Measurements from ENCODE around the gene ZNF346. TPM values are rescaled to one million over a fixed set of nuclear protein-coding genes. Genes with fewer than 3 reads are reported as not detected.

Gene ZNF346
- total and polyA plus RNA-seq, 2 donors from 2014 or later = 9.5 to 19.2 TPM

DNA sequence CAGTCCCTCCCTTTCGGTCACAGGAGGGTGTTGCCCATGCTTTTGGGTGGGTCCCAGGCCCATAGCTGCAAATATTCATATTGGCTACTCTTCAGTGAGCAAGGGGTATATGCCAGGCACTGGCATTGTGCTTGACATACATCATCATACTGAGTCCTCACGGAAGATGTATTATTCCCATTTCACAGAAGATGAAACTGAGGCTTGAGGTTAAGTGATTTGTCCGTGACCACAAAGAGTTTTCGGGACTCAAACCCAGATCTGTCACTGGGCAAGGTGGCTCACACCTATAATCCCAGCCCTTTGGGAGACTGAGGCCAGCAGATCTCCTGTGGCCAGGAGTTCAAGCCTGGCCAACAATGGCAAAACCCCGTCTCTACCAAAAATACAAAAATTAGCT, 57.8 kb downstream of the ZNF346 start:
- no peak for FAIRE-seq
- no peak for DNase-seq
- no peaks in the 10 kb centered on the region for H3K36me3 ChIP-seq (ENCODE audit: control insufficient read depth in 2 of 3, insufficient read depth in 3 of 3, low read length in 3 of 3)
- TF ChIP-seq, protein P1, sequence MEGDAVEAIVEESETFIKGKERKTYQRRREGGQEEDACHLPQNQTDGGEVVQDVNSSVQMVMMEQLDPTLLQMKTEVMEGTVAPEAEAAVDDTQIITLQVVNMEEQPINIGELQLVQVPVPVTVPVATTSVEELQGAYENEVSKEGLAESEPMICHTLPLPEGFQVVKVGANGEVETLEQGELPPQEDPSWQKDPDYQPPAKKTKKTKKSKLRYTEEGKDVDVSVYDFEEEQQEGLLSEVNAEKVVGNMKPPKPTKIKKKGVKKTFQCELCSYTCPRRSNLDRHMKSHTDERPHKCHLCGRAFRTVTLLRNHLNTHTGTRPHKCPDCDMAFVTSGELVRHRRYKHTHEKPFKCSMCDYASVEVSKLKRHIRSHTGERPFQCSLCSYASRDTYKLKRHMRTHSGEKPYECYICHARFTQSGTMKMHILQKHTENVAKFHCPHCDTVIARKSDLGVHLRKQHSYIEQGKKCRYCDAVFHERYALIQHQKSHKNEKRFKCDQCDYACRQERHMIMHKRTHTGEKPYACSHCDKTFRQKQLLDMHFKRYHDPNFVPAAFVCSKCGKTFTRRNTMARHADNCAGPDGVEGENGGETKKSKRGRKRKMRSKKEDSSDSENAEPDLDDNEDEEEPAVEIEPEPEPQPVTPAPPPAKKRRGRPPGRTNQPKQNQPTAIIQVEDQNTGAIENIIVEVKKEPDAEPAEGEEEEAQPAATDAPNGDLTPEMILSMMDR (IDR thresholded peaks at IDR 0.05; ENCODE audit: borderline replicate concordance, extremely low read depth, insufficient read depth) = no peak
- H3K27me3 ChIP-seq (ENCODE audit: control insufficient read depth, insufficient read depth, low read length) = no peaks in the 10 kb centered on the region
- H3K27ac ChIP-seq (ENCODE audit: low read depth in 2 of 2, low read length in 2 of 2) = no peak overlapping the region
- H3K9me3 ChIP-seq (ENCODE audit: control insufficient read depth in 2 of 3, insufficient read depth in 1 of 3, low read length in 3 of 3) = no peaks in the 10 kb centered on the region
- no peaks in the 10 kb centered on the region for H3K4me1 ChIP-seq (ENCODE audit: control insufficient read depth in 2 of 3, insufficient read depth in 2 of 3, low read depth in 1 of 3, low read length in 3 of 3)
- H3K9ac ChIP-seq (ENCODE audit: low read length in 3 of 3) = no peak overlapping the region
- intact Hi-C loops (cut with DNase I) = no loop called here
- no peak overlapping the region for H3K4me3 ChIP-seq (ENCODE audit: low read length in 3 of 3)

DNA sequence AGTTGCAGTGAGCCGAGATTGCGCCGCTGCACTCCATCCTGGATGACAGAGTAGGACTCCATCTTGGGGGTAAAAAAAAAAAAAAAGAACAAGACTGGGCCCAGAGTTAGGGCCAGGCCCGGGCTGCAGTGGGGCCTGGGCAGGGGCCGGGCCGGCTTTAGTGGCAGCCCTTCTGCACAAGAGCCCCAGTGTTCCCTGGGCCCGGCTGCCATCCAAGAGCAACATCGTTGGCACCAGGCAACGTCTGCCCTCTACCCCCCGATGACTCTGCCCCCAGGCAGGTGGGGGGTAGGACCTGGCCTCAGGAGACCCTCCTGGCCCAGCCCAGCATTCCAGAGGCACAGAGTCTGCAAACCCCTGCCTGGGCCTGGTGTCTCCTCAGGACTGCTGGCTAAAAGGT, 59.4 kb downstream of the ZNF346 start:
- TF ChIP-seq, protein P1 (IDR thresholded peaks at IDR 0.05; ENCODE audit: borderline replicate concordance, extremely low read depth, insufficient read depth) = no peak
- FAIRE-seq = no peak
- intact Hi-C loops (cut with DNase I) = no loop called here
- H3K4me1 ChIP-seq (ENCODE audit: control insufficient read depth in 2 of 3, insufficient read depth in 2 of 3, low read depth in 1 of 3, low read length in 3 of 3) = peaks cover 0 to 5% (median 0%) of the 10 kb centered on the region in 3 donors
- H3K9me3 ChIP-seq (ENCODE audit: control insufficient read depth in 2 of 3, insufficient read depth in 1 of 3, low read length in 3 of 3) = no peaks in the 10 kb centered on the region
- DNase-seq = no peak
- H3K27me3 ChIP-seq (ENCODE audit: control insufficient read depth, insufficient read depth, low read length) = no peaks in the 10 kb centered on the region
- H3K9ac ChIP-seq (ENCODE audit: low read length in 3 of 3) = no peak overlapping the region
- no peak overlapping the region for H3K4me3 ChIP-seq (ENCODE audit: low read length in 3 of 3)
- H3K36me3 ChIP-seq (ENCODE audit: control insufficient read depth in 2 of 3, insufficient read depth in 3 of 3, low read length in 3 of 3) = no peaks in the 10 kb centered on the region
- no peak overlapping the region for H3K27ac ChIP-seq (ENCODE audit: low read depth in 2 of 2, low read length in 2 of 2)

DNA sequence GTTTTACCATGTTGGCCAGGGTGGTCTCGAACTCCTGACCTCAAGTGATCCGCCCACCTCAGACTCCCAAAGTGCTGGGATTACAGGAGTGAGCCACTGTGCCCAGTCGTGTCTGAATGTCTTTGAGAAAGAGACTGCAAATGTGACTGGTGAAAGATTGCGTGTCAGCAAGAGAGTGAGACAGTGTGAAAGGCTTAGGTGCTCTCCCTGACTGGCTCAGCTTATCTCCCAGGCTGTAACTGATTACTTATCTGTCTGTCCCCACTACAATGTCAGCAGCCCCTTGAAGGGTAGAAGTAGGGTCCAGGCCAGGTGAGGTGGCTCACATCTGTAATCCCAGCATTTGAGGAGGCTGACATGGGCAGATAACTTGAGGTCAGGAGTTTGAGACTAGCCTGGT, 60.9 kb downstream of the ZNF346 start:
- Histone ChIP-seq H3K4me3 (ENCODE audit: low read length in 3 of 3) (no peak overlapping the region), H3K9me3 (ENCODE audit: control insufficient read depth in 2 of 3, insufficient read depth in 1 of 3, low read length in 3 of 3) (no peaks in the 10 kb centered on the region), H3K27ac (ENCODE audit: low read depth in 2 of 2, low read length in 2 of 2) (no peak overlapping the region), H3K36me3 (ENCODE audit: control insufficient read depth in 2 of 3, insufficient read depth in 3 of 3, low read length in 3 of 3) (no peaks in the 10 kb centered on the region), H3K27me3 (ENCODE audit: control insufficient read depth, insufficient read depth, low read length) (no peaks in the 10 kb centered on the region), H3K9ac (ENCODE audit: low read length in 3 of 3) (no peak overlapping the region), H3K4me1 (ENCODE audit: control insufficient read depth in 2 of 3, insufficient read depth in 2 of 3, low read depth in 1 of 3, low read length in 3 of 3) (peaks cover 0 to 7% (median 2%) of the 10 kb centered on the region in 3 donors)
- FAIRE-seq (no peak), DNase-seq (no peak)
- intact Hi-C loops (cut with DNase I) = no loop called here
- TF ChIP-seq, protein P1 (IDR thresholded peaks at IDR 0.05; ENCODE audit: borderline replicate concordance, extremely low read depth, insufficient read depth) = no peak

GRCh38 chr5:177084175-177084574, 61.7 kb downstream of the ZNF346 start:
- FAIRE-seq = no peak
- H3K4me1 ChIP-seq (ENCODE audit: control insufficient read depth in 2 of 3, insufficient read depth in 2 of 3, low read depth in 1 of 3, low read length in 3 of 3) = peaks cover 2 to 10% (median 10%) of the 10 kb centered on the region in 3 donors

More at GRCh38 chr5:177084175-177084574, 61.7 kb downstream of the ZNF346 start:
- no peaks in the 10 kb centered on the region for H3K36me3 ChIP-seq (ENCODE audit: control insufficient read depth in 2 of 3, insufficient read depth in 3 of 3, low read length in 3 of 3)
- no peak overlapping the region for H3K4me3 ChIP-seq (ENCODE audit: low read length in 3 of 3)
- intact Hi-C loops (cut with DNase I) = no loop called here
- no peak overlapping the region for H3K9ac ChIP-seq (ENCODE audit: low read length in 3 of 3)
- H3K27me3 ChIP-seq (ENCODE audit: control insufficient read depth, insufficient read depth, low read length) = no peaks in the 10 kb centered on the region
- TF ChIP-seq, protein P1 (IDR thresholded peaks at IDR 0.05; ENCODE audit: borderline replicate concordance, extremely low read depth, insufficient read depth) = no peak
- H3K27ac ChIP-seq (ENCODE audit: low read depth in 2 of 2, low read length in 2 of 2) = no peak overlapping the region
- H3K9me3 ChIP-seq (ENCODE audit: control insufficient read depth in 2 of 3, insufficient read depth in 1 of 3, low read length in 3 of 3) = no peaks in the 10 kb centered on the region
- DNase-seq = no peak

Data from kidney (tissue), 14 donors.